Frontal cortex (tissue), 4 donors: Measurements from ENCODE around the gene CEP85. TPM values are rescaled to one million over a fixed set of nuclear protein-coding genes. Genes with fewer than 3 reads are reported as not detected.
A peak's percentile ranks its signal among the peaks of the same experiment; 100 is the strongest.
"Not testable (repeated sequence)": the region's sequence is repeated elsewhere in the genome, so short reads cannot be mapped to it uniquely, and the experiment has no call there.

Experiments
- DNase-seq, 2 donors: peaks; one replicate each; pipeline ENCODE4 v3.0.0; 2012; ENCODE audit warnings: low spot score in 2 of 2
- FAIRE-seq: peaks from 2 replicates; lab custom pipeline; 2012; peaks lifted over from hg19 to GRCh38; lab: Jason Lieb, UNC
- total RNA-seq: library from RNA; depleted of rRNA; stranded (reverse); fragments of >200 nt; gene quantifications from one replicate; pipeline ENCODE4 v1.2.3, GENCODE V29; 2014
- donor health status: control.
- donor health status: control.
- donor health status: control.

Gene CEP85
- total RNA-seq, 1 donor from 2014 or later: 12.2 TPM

DNA sequence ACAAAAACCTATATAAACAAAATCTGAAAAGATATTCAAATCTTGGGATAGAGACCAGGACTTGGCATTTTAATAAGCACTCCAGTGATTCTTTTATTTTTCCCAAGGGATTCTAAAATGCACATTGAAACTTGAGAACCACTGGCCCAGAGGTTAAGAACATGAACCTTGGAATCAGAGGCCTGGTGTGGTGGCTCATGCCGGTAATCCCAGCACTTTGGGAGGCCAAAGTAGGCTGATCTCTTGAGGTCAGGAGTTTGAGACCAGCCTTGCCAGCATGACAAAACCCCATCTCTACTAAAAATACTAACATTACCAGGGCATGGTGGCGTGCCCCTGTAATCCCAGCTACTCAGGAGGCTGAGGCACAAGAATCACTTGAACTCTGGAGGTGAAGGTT, 12.9 kb upstream of the CEP85 start:
- DNase-seq (no peak), FAIRE-seq (no peak)

- FAIRE-seq (no peak), DNase-seq (no peak)
Observed at GRCh38 chr1:26224606-26225005, 9.4 kb upstream of the CEP85 start.

DNA sequence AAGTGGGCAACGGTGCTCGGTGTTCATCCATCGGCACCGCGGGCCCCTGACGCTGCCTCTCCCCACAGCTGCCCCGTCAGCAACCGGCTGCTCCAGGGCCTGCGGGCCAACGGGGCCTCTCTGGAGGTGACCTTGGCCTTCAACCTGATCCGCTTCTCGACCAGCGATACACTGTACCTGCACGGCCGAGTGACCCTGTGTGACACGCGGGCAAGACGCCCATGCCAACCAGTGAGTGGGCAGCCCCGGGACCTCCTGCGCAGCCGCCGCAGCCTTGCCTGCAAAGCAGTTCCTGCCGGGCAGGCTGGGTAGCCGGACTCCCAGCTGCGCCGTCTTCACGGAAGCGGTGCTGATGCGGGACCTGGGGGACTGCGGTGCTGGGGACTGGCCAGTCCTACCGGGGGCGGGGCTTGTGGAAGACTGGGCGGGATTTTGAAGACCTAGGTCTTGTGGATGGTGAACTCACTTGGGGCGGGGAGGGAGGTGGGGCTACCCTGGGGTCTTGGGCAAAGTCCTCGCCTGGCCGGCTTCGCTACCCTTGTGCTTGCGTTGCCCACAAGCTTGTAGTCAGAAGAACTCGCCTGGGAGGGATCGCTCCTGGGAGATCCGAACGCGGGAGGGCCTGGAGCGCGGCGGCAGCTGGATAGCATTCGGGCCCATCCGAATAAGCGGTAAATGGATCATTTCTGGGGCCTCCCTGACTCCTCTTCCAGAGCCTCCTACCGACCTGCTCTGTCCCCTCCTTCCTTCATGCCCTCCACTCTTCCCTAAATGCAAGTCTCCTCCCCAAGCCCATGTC, 8.8 kb upstream of the CEP85 start:
- FAIRE-seq (no peak), DNase-seq (peak in 1 of 2 donors; percentile 71)

GRCh38 chr1:26230682-26231081, 3.3 kb upstream of the CEP85 start:
- FAIRE-seq, DNase-seq: not testable (repeated sequence)

GRCh38 chr1:26234644-26235370, 807 bp downstream of the CEP85 start:
- FAIRE-seq: no peak
- no peak for DNase-seq

DNA sequence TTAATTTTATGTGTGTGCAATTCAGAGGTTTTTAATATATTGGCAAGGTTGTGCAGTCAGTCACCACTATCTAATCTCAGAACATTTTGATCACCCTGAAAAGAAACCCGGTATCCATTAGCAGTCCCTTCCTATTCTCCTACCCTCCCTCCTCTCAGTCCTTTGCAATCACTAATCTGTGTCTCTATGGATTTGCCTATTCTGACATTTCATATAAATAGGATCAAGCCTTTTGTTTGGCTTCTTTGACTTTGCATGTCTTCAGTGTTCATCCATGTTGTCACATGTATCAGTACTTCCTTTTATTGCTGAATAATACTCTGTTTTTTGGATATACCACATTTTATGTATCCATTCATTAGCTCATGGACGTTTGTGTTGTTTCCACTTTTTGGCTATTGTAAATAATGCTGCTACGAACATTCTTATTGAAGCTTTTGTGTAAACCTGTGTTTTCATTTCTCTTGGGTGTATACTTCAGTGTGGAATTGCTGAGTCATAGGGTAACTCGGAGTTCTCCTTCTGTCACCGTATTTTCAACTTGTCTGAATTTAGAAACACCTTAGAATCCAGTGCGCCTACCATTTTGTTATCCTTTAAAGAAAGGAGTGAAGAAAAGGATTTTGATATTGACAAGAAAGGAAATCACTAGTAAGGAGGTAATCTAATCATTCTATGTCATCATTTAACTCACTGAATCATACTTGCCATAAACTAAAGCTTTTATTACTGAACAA, 3.4 kb downstream of the CEP85 start:
- FAIRE-seq: no peak
- DNase-seq: no peak

GRCh38 chr1:26239936-26240335, 5.9 kb downstream of the CEP85 start:
- no peak for DNase-seq
- peak; percentile 75 for FAIRE-seq

DNA sequence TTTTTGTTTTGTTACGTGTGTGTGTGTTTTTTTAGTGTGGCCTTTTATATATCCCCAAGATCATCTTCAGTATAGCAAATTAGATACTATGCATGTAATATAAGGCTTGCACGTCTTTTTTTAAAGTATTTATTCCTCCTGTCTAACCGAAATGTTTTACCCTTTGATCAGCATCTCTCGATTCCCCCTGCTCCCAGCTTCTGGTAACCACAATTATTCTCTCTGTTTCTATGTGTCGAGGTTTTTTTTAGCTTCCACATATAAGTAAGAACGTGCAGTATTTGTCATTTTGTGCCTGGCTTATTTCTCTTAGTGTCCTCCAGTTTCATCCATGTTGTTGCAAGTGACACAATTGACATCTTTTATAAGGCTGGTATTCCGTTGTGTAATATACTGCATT, 18.7 kb downstream of the CEP85 start:
- no peak for FAIRE-seq
- no peak for DNase-seq

DNA sequence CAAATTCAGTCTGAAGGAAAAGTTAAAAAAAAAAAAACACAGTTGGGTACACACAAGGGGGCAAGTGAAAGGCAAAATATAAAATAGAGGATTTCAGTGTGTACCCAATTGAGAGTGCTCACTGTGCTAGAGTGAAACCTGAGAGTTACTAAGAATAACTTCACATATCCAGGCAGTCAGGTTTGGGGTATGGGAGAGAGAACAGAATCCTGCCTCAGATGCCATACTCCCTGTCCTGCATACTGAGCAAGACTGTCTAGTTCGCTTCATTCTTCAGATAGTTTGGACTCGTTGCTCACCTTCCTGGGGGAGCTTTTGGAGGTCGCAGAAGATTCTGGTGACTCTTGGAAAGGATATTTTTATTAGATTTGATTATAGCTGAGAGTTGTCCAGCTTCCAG, 20.4 kb downstream of the CEP85 start:
- DNase-seq (no peak), FAIRE-seq (no peak)

GRCh38 chr1:26257222-26257621, 23.2 kb downstream of the CEP85 start:
- no peak for DNase-seq
- FAIRE-seq: no peak

DNA sequence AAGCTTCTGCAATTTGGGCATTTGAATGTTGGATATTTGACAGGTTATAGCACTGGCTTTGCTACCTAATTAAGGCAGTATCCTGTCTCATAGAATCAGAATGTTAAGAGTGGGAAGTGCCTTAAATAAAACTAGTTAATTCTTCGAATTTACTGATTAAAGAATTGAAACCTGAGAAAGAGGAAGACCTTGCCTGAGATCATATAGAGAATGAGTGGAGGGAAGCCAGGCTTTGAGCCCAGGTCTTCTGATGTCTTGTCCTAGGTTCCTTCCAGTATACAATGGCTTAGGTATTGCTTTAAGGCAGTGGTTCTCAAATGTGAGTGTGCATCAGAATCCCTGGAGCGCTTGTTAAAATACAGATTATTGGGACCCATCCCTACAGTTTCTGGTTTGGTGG, 25.0 kb downstream of the CEP85 start:
- FAIRE-seq (no peak), DNase-seq (no peak)

- no peak for DNase-seq
- FAIRE-seq: no peak
Observed at GRCh38 chr1:26259578-26259977, 25.6 kb downstream of the CEP85 start.

DNA sequence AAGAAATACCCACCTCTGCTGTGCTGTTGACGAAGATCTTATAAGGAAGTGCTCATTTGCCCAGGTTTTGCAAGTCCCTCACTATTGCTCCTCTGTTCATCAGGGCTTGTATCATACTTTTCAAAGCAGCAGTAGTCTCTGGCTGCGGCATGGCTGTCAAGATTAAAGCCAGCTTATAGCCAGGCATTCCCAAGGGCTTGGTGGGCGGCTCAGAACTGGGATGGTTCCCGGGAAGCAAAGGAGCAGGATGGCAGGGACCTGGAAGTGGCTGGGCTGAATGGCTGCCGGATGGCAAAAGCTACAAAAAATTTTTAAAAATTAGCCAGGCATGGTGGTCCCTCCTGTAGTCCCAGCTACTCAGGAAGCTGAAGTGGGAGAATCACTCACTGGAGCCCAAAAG, 29.2 kb downstream of the CEP85 start:
- FAIRE-seq: no peak
- DNase-seq: no peak

DNA sequence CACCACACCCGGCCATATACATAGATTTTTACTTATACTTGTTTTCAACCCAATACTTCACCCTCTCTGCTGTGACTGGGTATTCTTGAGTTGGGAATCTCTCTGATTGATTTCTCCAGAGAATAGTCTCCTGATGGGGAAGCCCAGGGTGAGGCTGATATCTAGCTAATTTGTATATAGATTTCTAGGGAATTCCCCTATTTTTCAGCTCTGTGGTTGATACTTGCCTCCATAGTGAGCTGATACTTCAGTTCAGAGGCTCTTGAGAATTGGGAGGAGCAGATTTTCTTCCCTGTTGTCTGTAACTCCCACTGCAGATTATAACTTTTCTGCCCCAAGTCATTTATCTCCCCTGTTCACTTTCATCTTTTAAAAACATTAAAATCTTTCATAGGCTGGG, 31.4 kb downstream of the CEP85 start:
- FAIRE-seq: no peak
- DNase-seq: no peak

DNA sequence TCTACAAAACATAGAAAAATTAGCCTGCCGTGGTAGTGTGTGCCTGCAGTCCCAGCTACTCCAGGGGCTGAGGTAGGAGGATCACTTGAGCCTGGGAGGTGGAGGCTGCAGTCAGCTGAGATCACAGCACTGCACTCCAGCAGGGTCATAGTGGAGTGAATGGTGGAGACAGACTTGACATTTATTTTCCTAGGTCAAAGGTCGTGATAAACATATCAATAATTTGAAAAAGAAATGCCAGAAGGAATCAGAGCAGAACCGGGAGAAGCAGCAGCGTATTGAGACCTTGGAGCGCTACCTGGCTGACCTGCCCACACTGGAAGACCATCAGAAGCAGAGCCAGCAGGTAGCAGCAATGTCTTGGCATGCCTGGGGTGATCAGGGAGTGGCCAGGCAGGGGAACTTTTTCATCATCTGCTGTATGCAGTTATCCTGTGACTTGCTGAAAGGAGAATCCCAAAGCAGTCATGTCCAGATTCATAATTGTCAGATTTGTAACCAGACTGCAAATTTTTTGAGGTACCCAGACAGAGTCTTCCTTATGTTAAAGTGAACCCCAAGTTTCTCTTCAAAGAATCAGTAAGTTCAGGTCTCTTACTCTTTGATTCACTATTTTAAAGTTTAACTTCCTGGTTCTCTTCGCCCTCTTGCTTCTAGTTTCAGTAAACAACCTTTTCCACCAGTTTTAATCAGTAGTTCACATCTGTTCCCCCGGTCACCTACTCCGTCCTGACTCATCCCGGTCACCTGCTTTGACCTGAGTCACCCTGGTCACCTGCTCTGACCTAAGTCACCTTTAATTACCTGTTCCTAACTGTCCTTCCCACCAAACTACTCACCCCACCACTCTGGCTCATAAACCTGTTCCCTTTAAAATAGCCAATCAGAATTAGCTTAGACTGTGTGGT, 34.5 kb downstream of the CEP85 start:
- FAIRE-seq: no peak

DNA sequence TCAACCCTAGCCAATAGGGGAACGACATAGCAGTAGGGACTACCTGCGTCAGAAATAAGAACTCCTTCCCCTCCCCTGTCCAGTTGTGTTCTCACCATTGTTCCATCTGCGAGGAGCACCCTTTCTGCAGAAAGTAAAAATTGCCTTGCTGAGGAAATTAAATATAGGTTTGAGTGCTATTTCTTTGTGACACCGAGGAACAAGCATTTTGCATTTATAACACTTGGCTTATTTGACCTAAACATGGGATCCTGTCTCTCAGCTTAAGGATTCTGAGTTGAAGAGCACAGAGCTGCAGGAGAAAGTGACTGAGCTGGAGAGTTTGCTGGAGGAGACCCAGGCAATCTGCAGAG, 35.2 kb downstream of the CEP85 start:
- DNase-seq: no peak
- no peak for FAIRE-seq

More for the DNA sequence above, 34.5 kb downstream of the CEP85 start:
- DNase-seq: no peak

DNA sequence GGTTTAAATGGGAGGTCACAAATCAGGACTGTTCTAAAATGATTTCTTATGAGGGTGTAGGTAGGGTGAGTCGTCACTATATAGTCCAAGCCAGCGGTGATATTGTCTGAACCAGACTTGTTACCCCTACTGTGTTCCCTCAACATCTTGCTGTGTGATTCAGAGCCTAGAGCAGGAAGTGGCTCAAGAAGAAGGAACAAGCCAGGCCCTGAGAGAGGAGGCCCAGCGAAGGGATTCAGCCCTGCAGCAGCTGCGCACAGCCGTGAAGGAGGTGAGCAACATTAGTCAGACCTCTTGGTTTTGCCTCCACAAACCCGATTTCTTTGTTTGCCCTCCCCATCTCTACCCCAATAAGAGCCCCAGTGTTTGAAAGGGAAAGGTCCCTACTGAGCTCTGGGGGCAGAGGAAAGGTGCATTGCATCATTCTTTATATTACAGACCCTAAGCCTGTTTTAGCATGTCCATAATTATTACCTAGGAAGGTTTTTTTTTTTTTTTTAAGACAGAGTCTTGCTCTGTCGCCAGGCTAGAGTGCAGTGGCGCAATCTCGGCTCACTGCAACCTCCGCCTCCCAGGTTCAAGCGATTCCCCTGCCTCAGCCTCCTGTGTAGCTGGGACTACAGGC, 40.9 kb downstream of the CEP85 start:
- FAIRE-seq: no peak
- no peak for DNase-seq

GRCh38 chr1:26275580-26276431, 41.8 kb downstream of the CEP85 start:
- peak; percentile 66 to 83 for DNase-seq
- FAIRE-seq: no peak
